GM18867 (cell line): ENCODE results near the gene PLEKHH3.

ENCODE experiments used
- ATAC-seq: cut with Tn5 transposase; IDR thresholded peaks from one replicate; pipeline ENCODE4 v1.9.1; 2021; ENCODE audit warnings: mild to moderate bottlenecking, moderate library complexity; ENCODE audit not compliant: unreplicated experiment

Gene PLEKHH3

GRCh38 chr17:42676424-42677011 is at the start of gene PLEKHH3:
Gene PLEKHH3 (minus strand): TSS chr17:42676994. CDS start chr17:42676563, 431 bp downstream.
- ATAC-seq = no peak

- no peak for ATAC-seq
Observed at GRCh38 chr17:42725143-42725542, 48.3 kb upstream of the PLEKHH3 start.

- no peak for ATAC-seq
Observed at GRCh38 chr17:42723636-42724035, 46.8 kb upstream of the PLEKHH3 start.

GRCh38 chr17:42720996-42721583 is 44.3 kb upstream of the PLEKHH3 start:
- no peak for ATAC-seq

GRCh38 chr17:42709561-42709960 is 32.8 kb upstream of the PLEKHH3 start:
- no peak for ATAC-seq

GRCh38 chr17:42708588-42708987 is 31.8 kb upstream of the PLEKHH3 start:
- no peak for ATAC-seq

GRCh38 chr17:42706732-42707131 is 29.9 kb upstream of the PLEKHH3 start:
- ATAC-seq = no peak

- ATAC-seq = peak; percentile 71
Observed at GRCh38 chr17:42704837-42705494, 28.2 kb upstream of the PLEKHH3 start.

- no peak for ATAC-seq
Observed at GRCh38 chr17:42704490-42704836, 27.7 kb upstream of the PLEKHH3 start.

GRCh38 chr17:42702446-42702845 is 25.7 kb upstream of the PLEKHH3 start:
- ATAC-seq = no peak

- ATAC-seq = no peak
Observed at GRCh38 chr17:42700586-42701289, 23.9 kb upstream of the PLEKHH3 start.

- ATAC-seq = no peak
Observed at GRCh38 chr17:42699415-42699740, 22.6 kb upstream of the PLEKHH3 start.

GRCh38 chr17:42698736-42699414 is 22.1 kb upstream of the PLEKHH3 start:
- ATAC-seq = no peak

GRCh38 chr17:42697108-42697811 is 20.5 kb upstream of the PLEKHH3 start:
- no peak for ATAC-seq

- no peak for ATAC-seq
Observed at GRCh38 chr17:42695500-42695899, 18.7 kb upstream of the PLEKHH3 start.

- no peak for ATAC-seq
Observed at GRCh38 chr17:42694524-42694923, 17.7 kb upstream of the PLEKHH3 start.

- ATAC-seq = no peak
Observed at GRCh38 chr17:42692489-42692888, 15.7 kb upstream of the PLEKHH3 start.

- no peak for ATAC-seq
Observed at GRCh38 chr17:42691021-42691545, 14.3 kb upstream of the PLEKHH3 start.

GRCh38 chr17:42690596-42690995 is 13.8 kb upstream of the PLEKHH3 start:
- no peak for ATAC-seq

- ATAC-seq = no peak
Observed at GRCh38 chr17:42687707-42688320, 11.0 kb upstream of the PLEKHH3 start.
